ENCODE data around the gene CDX1.

CDX1 gene

DNA sequence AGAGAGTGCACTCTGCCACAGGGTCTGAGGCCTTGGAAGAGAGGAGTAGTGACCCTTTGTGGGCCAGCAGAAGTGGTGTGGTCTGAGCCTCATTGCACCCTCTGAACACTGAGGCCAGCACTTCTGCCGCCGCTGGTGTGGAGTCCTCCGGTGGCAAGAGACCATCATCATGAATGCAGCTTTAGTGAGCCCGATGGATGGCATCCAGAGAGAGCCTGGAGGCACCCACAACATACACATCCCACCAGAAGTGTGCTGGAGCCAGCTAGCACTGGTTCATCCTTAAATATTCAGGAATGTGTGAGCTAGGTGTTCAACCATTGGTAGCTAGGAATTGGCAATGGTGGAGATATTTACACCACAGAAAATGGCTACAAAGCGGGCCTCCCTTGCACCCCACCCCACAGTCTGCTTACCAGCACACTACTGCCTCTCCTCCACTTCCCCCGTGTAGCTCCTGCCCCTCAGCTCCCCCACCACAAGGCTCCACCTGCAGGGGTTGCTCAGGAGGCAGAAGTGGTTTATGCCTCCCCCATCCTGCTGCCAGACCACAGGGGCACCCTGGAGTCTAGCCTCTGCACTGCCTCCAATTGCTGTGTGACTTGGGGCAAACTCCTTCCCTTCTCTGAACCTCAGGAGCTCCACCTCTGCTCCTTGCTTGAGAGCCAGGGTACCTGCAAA lies 39.7 kb downstream of the CDX1 start:
- ATAC-seq (no peak), DNase-seq (no peak)
- H3K27ac Mint-ChIP-seq = no peak overlapping the region
- no peaks in the 10 kb centered on the region for H3K9me3 Mint-ChIP-seq
- H3K4me3 Mint-ChIP-seq = no peak overlapping the region
- peaks cover 20% of the 10 kb centered on the region for H3K4me1 Mint-ChIP-seq
- H3K27me3 Mint-ChIP-seq = peaks cover 18% of the 10 kb centered on the region
- no peaks in the 10 kb centered on the region for H3K36me3 Mint-ChIP-seq (ENCODE audit: low read depth)

DNA sequence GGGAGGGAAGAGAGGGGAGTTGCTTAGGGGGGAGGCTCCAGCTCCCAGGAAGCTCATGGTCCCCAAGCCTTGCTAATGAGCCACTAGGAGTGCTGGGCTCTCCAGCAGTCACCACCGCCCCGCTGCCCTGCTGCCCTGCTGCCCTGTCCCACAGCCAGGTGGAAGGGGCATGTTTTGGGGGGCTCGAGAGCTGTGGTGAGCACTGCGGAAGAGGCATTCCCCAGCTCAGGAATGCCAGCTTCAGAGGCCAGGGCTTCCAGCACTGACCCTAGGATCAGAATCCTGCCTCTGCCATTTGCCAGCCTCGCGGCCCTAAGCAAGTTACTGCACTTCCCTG lies 40.2 kb downstream of the CDX1 start:
- Mint-ChIP-seq H3K27ac (no peak overlapping the region), H3K36me3 (ENCODE audit: low read depth) (no peaks in the 10 kb centered on the region), H3K27me3 (peaks cover 18% of the 10 kb centered on the region), H3K9me3 (no peaks in the 10 kb centered on the region), H3K4me1 (peaks cover 20% of the 10 kb centered on the region), H3K4me3 (no peak overlapping the region)
- ATAC-seq (no peak), DNase-seq (no peak)

DNA sequence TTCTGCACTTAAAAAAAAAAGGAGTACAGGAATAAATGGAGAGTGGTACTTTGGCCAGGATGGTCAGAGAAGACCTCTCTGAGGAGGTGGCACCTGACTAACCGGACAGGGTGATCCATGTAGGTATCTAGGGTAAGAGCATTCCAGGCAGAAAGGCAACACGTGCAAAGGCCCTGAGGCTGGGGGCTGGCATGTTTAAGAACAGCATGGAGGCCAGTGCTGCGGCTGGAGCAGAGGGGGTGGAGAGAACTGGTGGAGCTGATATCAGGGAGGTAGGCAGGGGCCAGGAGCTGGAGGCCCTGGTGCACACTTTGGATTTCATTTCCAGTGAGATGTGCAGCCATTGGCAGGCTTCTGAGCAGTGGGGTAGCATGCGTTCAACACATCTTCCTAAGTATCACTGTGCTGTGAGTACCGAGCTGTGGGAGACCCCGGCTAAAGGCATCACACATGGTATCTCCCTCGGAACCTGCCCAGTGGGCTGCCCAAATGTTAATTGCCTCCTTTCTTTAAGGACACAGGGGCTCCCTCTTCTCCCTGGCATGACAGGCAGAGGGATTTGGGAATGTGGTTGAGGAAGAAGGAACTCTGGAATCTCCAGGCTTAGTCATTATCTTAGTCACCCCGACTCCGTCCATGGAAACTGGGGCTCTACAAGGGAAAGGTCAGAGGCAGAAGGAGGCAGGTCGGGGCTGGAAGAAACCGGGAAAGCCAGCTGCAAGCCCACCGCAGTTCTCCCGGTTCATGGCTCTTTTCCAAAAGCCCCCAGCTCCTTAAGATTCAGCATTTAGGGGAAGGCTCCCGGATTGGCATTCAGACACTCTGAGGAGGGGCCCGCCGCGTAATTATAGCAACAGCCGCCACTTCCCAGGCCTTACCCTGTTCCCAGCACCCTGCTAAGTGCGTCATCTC lies 41.9 kb downstream of the CDX1 start:
- no peak overlapping the region for H3K27ac Mint-ChIP-seq
- H3K27me3 Mint-ChIP-seq = peaks cover 18% of the 10 kb centered on the region
- H3K36me3 Mint-ChIP-seq (ENCODE audit: low read depth) = no peaks in the 10 kb centered on the region
- peaks cover 20% of the 10 kb centered on the region for H3K4me1 Mint-ChIP-seq
- no peaks in the 10 kb centered on the region for H3K9me3 Mint-ChIP-seq
- DNase-seq (no peak), ATAC-seq (no peak)
- no peak overlapping the region for H3K4me3 Mint-ChIP-seq

DNA sequence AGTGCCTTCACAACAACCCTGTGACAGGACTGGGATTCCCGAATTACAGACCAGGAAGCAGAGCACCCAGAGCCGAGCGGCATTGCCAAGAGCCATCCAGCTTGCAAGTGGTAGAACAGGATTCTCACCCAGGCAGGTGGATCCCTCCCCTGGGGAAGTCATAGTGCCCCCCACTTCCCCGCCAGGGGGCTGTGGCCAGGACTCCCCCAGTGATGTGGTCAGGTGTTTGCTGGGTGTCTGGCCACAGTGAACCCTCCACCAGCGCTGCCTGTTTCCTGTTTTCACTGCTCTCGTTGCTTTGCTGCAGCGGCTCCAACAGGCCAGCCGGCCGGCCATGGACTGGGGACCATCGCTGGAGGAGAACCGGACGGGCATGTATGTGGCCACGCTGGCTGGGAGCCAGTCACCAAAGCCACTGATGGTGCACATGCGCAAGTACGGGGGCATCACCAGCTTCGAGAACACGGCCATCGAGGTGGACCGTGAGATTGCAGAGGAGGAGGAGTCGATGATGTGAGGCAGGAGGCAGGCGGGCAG lies 42.6 kb downstream of the CDX1 start:
- ATAC-seq = peak; percentile 17
- Mint-ChIP-seq H3K4me1 (peaks cover 20% of the 10 kb centered on the region), H3K27me3 (peaks cover 18% of the 10 kb centered on the region), H3K27ac (no peak overlapping the region), H3K4me3 (no peak overlapping the region), H3K9me3 (no peaks in the 10 kb centered on the region), H3K36me3 (ENCODE audit: low read depth) (no peaks in the 10 kb centered on the region)
- DNase-seq = peak; percentile 29

DNA sequence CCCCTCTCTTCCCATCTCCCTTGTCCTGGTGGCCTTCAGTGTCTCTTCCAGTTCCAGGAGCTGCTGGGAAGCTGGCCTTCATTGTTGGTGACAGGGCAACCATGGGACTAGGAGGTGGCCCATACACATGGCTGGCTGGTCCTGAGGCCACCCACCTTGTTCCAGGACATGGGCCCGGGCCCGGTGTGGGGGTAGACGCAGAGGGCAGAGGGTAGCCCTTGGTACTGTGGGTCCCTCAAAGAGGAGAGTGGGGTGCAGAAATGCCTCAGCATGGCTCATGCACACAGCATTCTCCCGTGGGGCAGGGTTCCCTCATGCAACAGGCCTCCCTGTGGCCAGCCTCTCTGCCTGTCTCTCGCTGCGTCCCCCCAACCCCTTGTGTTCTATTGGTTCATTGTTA lies 44.1 kb downstream of the CDX1 start:
- Mint-ChIP-seq H3K36me3 (ENCODE audit: low read depth) (no peaks in the 10 kb centered on the region), H3K4me1 (peaks cover 20% of the 10 kb centered on the region), H3K4me3 (no peak overlapping the region), H3K27me3 (peaks cover 18% of the 10 kb centered on the region), H3K9me3 (no peaks in the 10 kb centered on the region), H3K27ac (no peak overlapping the region)
- ATAC-seq = no peak
- no peak for DNase-seq

DNA sequence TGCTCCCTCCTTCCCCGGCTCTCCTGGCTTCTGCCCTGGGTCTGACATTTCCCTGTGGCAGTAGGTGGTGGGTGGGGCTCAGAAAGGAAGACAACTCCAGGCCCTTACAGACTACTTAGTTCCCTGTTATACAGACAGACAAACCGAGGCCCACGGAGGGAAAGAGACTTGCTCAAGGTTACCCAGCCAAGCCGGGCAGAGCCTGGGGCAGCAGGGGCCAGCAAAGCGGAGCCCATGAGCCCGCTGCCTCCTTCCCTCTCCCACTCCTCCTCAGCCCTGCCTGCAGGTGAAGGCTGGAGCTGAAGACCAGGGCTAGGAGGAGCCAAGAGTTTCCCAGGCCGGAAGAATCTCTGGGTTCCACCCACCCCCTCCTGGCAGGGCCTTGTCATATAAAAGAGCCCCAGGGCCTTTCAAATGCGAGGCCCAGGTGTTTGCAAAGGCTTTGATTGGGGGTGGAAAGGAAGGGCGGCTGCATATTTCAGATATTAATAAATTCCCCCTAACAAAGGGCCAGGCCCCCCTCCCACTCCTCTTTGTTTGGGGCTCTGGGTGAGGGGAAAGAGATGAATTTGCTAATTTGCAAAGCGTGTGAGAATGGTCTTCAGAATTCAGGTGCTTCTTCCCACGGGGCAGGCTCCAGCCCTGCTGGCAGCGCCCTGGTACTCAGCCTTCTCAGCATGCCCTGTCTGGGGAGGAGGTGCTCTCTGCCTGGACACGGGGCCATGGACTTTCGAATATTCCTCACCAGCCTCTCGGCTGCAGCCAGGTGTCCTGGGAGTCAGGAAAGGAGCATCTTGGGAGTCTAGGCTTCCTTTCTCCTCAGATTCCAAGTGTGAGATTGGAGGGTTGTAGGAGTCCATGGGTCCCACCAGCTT lies 44.8 kb downstream of the CDX1 start:
- ATAC-seq (no peak), DNase-seq (no peak)
- Mint-ChIP-seq H3K4me1 (peaks cover 20% of the 10 kb centered on the region), H3K4me3 (no peak overlapping the region), H3K36me3 (ENCODE audit: low read depth) (no peaks in the 10 kb centered on the region), H3K27me3 (peaks cover 18% of the 10 kb centered on the region), H3K27ac (no peak overlapping the region), H3K9me3 (no peaks in the 10 kb centered on the region)

DNA sequence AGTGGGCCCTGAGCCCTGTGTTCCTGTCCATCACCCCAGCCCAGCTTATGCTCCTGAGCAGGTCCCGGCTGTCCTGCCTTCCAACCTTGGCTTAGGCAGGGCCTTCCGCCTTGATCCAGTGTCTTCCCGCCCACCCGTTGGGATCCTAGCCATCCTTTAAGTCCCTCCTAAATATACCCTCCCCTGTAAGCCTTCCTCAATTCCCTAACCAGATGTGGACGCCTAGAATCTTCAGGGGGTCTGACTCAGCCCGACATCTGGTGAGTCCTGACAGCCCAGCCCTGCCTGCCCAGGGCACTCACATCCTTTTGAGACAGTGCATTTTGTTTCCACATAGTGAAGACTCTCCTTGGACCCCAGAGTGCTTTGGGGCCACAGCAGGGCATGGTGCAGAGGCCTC lies 47.0 kb downstream of the CDX1 start:
- Mint-ChIP-seq H3K27me3 (peaks cover 14% of the 10 kb centered on the region), H3K9me3 (no peaks in the 10 kb centered on the region), H3K4me3 (no peak overlapping the region), H3K27ac (no peak overlapping the region), H3K4me1 (peaks cover 15% of the 10 kb centered on the region), H3K36me3 (ENCODE audit: low read depth) (no peaks in the 10 kb centered on the region)
- no peak for DNase-seq
- no peak for ATAC-seq

DNA sequence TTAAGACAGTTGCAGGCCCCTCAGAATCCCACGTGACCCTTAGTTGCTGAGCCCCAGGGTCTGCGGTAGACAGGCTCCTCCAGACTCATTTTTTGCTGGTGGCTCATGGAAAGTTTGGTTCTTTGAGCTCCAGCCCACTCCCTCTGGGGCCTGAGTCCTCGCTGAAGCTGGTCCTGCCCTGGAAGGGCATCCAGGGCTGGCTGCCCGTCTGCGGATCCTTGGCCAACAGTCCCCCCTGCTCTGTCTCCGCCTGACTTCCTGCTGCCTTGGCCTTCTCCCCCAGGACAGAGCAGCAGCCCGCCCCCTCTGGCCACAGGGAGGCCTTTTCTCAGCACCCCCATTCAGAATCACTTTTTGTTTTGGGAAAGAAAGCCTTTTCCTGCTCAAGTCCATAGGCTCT lies 47.7 kb downstream of the CDX1 start:
- Mint-ChIP-seq H3K9me3 (no peaks in the 10 kb centered on the region), H3K4me3 (no peak overlapping the region), H3K27ac (no peak overlapping the region), H3K4me1 (peaks cover 7% of the 10 kb centered on the region), H3K36me3 (ENCODE audit: low read depth) (no peaks in the 10 kb centered on the region), H3K27me3 (peaks cover 14% of the 10 kb centered on the region)
- ATAC-seq = no peak
- DNase-seq = no peak

DNA sequence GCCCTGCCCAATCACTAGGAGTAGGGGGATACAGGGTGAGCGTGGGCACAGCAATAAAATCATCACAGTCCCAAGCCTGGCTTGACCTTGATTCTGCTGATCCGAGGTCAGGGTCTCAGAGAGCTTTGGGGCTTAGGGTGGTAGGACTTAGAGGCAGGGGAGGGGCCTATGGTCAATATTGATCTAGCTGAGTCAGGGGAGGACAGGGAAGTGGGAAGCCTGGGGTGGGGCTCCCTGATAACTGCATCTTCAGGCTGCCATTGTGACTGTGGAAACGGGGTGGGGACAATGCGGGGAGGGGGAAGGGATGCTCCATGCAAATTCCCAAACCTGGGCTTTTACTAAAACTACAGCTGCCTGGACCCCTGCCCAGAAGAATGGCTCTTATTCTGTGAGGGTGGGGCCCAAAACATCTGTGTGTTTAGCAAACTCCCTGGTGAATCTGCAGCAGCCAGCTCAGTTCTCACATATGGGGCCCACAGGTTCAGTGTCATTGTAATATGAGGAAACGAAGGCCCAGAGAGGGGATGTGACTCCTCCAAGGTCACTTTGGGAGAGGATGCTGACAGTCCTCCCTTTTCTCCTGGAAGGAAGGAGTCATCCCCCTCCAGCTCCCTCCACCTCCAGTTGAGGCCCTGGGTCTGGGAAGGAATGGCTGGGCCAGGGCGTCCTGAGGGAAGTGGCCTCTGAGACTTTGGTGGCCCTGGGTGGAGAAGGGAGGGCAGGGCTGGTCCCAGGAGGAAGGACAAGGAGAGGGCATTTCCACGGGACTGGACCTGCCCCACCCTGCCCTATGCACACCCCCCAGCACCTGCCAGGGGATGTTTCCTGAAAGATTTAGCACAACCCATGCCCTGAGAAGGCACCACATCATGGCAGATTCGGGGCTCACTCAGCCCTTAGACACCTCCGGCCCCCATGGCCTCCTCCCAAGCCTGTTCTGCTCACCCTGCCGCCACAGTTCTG lies 49.7 kb downstream of the CDX1 start:
- H3K36me3 Mint-ChIP-seq (ENCODE audit: low read depth) = no peaks in the 10 kb centered on the region
- H3K4me3 Mint-ChIP-seq = no peak overlapping the region
- H3K27me3 Mint-ChIP-seq = peaks cover 13% of the 10 kb centered on the region
- no peaks in the 10 kb centered on the region for H3K9me3 Mint-ChIP-seq
- no peaks in the 10 kb centered on the region for H3K4me1 Mint-ChIP-seq
- ATAC-seq (no peak), DNase-seq (no peak)
- H3K27ac Mint-ChIP-seq = no peak overlapping the region

DNA sequence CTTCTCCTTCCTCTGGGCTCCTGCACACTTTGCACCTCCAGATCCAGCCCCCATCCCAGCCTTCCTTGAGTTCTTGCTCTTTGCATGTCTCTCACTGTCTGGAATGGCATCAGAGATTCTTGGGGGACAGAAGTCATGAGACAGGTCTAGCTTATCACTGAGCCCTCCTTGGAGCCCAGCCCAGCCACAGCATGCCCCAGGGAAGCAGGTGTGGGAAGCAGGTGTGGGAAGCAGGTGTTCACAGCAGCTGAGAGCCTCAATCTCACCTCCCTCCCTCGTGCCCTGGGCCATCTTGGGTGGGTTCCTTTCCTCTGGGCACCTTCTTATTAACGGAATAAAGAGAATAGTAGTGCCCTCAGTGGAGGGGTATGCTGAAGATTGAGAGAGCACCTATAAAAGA lies 50.5 kb downstream of the CDX1 start:
- Mint-ChIP-seq H3K27ac (no peak overlapping the region), H3K27me3 (peaks cover 13% of the 10 kb centered on the region), H3K9me3 (no peaks in the 10 kb centered on the region), H3K4me1 (no peaks in the 10 kb centered on the region), H3K36me3 (ENCODE audit: low read depth) (no peaks in the 10 kb centered on the region), H3K4me3 (no peak overlapping the region)
- DNase-seq (no peak), ATAC-seq (no peak)

DNA sequence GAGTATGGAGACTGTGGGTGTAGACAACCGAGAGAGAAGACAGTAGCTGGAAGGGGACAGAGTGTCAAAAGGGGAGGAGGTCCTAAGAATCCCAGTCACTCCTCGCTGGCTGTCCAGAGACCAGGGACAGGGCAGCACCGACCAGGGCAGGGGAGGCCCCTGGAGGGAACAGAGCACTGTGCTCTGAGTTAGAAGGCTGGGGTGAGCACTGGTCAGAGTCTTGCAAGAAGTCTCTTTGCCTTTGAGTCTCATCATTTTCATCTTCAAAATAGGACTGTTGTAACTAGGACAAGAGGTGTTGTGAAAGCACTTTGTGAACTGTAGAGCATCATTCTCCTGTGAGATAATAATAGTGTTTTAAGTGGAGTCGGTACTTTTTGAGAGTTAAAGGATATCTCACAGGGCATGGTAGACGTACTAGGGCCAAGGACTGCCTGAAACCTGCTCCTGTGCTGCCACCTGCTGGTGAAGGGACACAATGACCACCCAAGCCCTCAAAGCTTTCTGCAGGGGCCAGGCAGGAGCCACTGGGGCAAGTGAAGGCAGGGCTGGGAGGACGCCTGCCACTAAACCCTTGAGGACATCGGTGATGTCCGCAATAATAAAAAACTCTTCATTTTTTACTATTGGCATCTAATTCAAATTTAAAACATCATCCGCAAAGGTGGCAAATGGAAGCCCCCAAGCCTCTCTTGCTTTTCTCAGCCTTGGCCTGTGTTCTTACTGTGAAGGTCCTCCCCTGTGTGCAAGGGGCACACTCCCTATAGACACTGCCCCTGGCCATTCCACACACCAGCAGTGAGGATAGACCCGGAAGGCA lies 51.5 kb downstream of the CDX1 start:
- Mint-ChIP-seq H3K9me3 (no peaks in the 10 kb centered on the region), H3K36me3 (ENCODE audit: low read depth) (no peaks in the 10 kb centered on the region), H3K4me1 (no peaks in the 10 kb centered on the region), H3K27me3 (peaks cover 13% of the 10 kb centered on the region), H3K4me3 (no peak overlapping the region), H3K27ac (no peak overlapping the region)
- DNase-seq (peak; percentile 84), ATAC-seq (peak; percentile 84)

DNA sequence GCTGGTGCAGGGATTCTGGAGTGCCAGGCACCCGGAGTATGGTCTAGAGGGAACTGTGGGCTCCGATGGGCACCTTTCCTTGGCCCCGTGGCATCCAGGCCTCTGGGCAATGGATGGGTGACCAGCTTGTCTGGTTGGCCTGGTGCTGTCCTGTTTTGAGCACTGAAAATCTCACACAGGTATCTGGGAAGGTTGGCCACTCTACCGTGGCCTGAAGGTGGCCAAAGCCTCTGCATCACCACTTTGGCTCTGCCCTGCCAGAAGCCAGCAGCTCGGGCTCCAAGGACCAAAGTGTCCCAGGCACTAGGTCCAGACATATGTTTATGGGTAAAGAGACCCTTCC lies 52.1 kb downstream of the CDX1 start:
- no peaks in the 10 kb centered on the region for H3K9me3 Mint-ChIP-seq
- H3K4me3 Mint-ChIP-seq = no peak overlapping the region
- DNase-seq (no peak), ATAC-seq (no peak)
- H3K27me3 Mint-ChIP-seq = peaks cover 13% of the 10 kb centered on the region
- no peaks in the 10 kb centered on the region for H3K4me1 Mint-ChIP-seq
- no peak overlapping the region for H3K27ac Mint-ChIP-seq
- no peaks in the 10 kb centered on the region for H3K36me3 Mint-ChIP-seq (ENCODE audit: low read depth)

DNA sequence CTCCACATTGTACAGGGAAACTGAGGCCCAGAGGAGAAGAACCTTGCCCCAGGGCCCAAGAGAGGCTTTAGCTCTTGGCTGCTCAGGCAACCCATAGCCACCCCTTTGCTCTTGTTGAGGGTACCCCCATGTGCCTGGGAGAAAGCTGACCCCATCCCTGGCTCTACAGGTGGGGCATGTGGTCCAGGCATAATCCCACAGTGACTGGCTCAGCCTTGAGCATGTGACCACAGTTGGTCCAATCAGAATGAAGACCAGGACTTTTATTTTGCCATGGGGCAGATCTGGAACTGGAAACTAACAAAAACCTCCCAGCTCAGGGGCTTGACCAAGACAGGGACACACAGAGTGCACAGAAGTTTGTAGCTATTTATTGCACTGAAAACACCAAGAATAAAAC lies 52.6 kb downstream of the CDX1 start:
- Mint-ChIP-seq H3K27ac (no peak overlapping the region), H3K9me3 (no peaks in the 10 kb centered on the region), H3K27me3 (peaks cover 13% of the 10 kb centered on the region), H3K4me1 (no peaks in the 10 kb centered on the region), H3K4me3 (no peak overlapping the region), H3K36me3 (ENCODE audit: low read depth) (no peaks in the 10 kb centered on the region)
- ATAC-seq = no peak
- DNase-seq = no peak
